ENCODE data around the gene GPR176.

GPR176 gene

DNA sequence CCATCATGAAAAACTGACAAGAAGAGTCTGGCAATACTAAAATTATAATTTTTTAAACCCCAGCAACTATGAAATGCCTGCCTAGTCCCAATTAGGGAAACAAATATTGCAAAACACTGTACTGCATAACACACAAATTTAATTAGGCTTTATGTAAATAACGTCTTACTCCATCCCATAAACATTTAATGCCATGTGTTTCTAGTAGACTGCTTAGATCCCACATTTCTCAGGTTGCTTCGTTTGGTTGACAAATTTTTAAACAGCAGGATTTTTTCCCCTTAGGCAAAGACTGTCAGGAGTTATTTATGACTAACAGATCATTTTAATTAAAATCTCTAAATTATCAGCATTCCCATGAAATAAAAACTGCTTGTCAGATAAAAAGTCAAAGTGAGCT lies 43.7 kb upstream of the GPR176 start:
- Histone ChIP-seq H3K9ac (ENCODE audit: low read length) (no peak overlapping the region), H2AFZ (ENCODE audit: low read depth, low read length) (no peak overlapping the region), H2BK5ac (ENCODE audit: low read depth, low read length, poor library complexity, severe bottlenecking) (no peak overlapping the region), H3K36me3 (ENCODE audit: control insufficient read depth in 1 of 2, insufficient read depth in 2 of 2, low read depth in 1 of 2, low read length in 2 of 2) (peaks cover 22 to 93% of the 10 kb centered on the region in 2 experiments), H2BK15ac (ENCODE audit: low read depth, poor library complexity, severe bottlenecking) (no peak overlapping the region), H3K4ac (ENCODE audit: low read depth in 1 of 2, low read length in 2 of 2) (no peak overlapping the region), H4K91ac (ENCODE audit: low read length) (no peak overlapping the region), H3K4me3 (ENCODE audit: insufficient read depth in 1 of 2, low read depth in 1 of 2, low read length in 2 of 2) (no peak overlapping the region), H2BK120ac (ENCODE audit: low read depth, low read length) (no peak overlapping the region), H2AK5ac (ENCODE audit: low read length, severe bottlenecking) (no peak overlapping the region), H3K18ac (ENCODE audit: low read depth in 1 of 2, low read length in 2 of 2) (no peak overlapping the region), H3K4me1 (ENCODE audit: control insufficient read depth, insufficient read depth, low read depth, low read length) (no peaks in the 10 kb centered on the region), H3K27me3 (ENCODE audit: control insufficient read depth in 1 of 2, insufficient read depth in 1 of 2, low read length in 2 of 2) (no peaks in the 10 kb centered on the region), H4K8ac (ENCODE audit: low read length) (no peak overlapping the region), H2BK12ac (ENCODE audit: low read length in 2 of 2) (no peak overlapping the region), H3K14ac (ENCODE audit: low read length in 2 of 2) (no peak overlapping the region), H3K79me1 (replicated peaks; ENCODE audit: low read length, poor library complexity, severe bottlenecking) (peaks cover 26% of the 10 kb centered on the region), H3K4me2 (ENCODE audit: low read length, poor library complexity, severe bottlenecking) (no peak overlapping the region), H3K23ac (ENCODE audit: low read length in 2 of 2) (no peak overlapping the region), H3K9me3 (ENCODE audit: control insufficient read depth, low read length) (no peaks in the 10 kb centered on the region), H3K27ac (ENCODE audit: low read length, poor library complexity, severe bottlenecking) (no peak overlapping the region)
- 100% methylated on average over 2 of the region's 2 CpGs for WGBS
- DNase-seq = no peak

DNA sequence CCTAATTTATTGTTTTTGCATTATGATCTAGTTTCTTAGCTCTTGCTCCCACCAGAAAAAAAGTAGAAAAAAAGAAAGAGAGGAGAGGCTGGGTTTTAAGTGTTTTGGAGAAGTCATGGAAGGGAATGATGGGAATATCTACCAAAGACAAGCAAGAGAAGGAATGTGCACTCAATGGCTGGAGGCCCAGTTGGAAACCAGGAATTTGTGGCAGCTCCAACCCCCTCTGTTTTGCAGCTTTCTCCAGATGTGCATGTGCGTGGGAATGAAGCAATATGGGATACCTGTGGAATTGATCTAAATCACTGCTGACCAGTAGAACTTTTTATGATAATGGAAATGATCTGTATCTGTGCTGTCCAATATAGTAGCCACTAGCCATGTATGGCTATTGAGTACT lies 41.0 kb upstream of the GPR176 start:
- H2BK12ac ChIP-seq (ENCODE audit: low read length in 2 of 2) = no peak overlapping the region
- no peak overlapping the region for H3K14ac ChIP-seq (ENCODE audit: low read length in 2 of 2)
- WGBS = 95% methylated on average over 1 of the region's 1 CpG
- H2AK5ac ChIP-seq (ENCODE audit: low read length, severe bottlenecking) = no peak overlapping the region
- H3K23ac ChIP-seq (ENCODE audit: low read length in 2 of 2) = no peak overlapping the region
- peaks cover 32% of the 10 kb centered on the region for H3K79me1 ChIP-seq (replicated peaks; ENCODE audit: low read length, poor library complexity, severe bottlenecking)
- H3K4me3 ChIP-seq (ENCODE audit: insufficient read depth in 1 of 2, low read depth in 1 of 2, low read length in 2 of 2) = no peak overlapping the region
- no peak overlapping the region for H3K9ac ChIP-seq (ENCODE audit: low read length)
- DNase-seq = no peak
- H2BK120ac ChIP-seq (ENCODE audit: low read depth, low read length) = no peak overlapping the region
- H4K91ac ChIP-seq (ENCODE audit: low read length) = no peak overlapping the region
- no peak overlapping the region for H2BK5ac ChIP-seq (ENCODE audit: low read depth, low read length, poor library complexity, severe bottlenecking)
- H3K4ac ChIP-seq (ENCODE audit: low read depth in 1 of 2, low read length in 2 of 2) = no peak overlapping the region
- H3K4me1 ChIP-seq (ENCODE audit: control insufficient read depth, insufficient read depth, low read depth, low read length) = no peaks in the 10 kb centered on the region
- no peak overlapping the region for H3K4me2 ChIP-seq (ENCODE audit: low read length, poor library complexity, severe bottlenecking)
- H3K27me3 ChIP-seq (ENCODE audit: control insufficient read depth in 1 of 2, insufficient read depth in 1 of 2, low read length in 2 of 2) = no peaks in the 10 kb centered on the region
- no peak overlapping the region for H3K18ac ChIP-seq (ENCODE audit: low read depth in 1 of 2, low read length in 2 of 2)
- peaks cover 24 to 94% of the 10 kb centered on the region in 2 experiments for H3K36me3 ChIP-seq (ENCODE audit: control insufficient read depth in 1 of 2, insufficient read depth in 2 of 2, low read depth in 1 of 2, low read length in 2 of 2)
- no peak overlapping the region for H4K8ac ChIP-seq (ENCODE audit: low read length)
- H2BK15ac ChIP-seq (ENCODE audit: low read depth, poor library complexity, severe bottlenecking) = no peak overlapping the region
- H3K9me3 ChIP-seq (ENCODE audit: control insufficient read depth, low read length) = no peaks in the 10 kb centered on the region
- H2AFZ ChIP-seq (ENCODE audit: low read depth, low read length) = no peak overlapping the region
- H3K27ac ChIP-seq (ENCODE audit: low read length, poor library complexity, severe bottlenecking) = no peak overlapping the region

DNA sequence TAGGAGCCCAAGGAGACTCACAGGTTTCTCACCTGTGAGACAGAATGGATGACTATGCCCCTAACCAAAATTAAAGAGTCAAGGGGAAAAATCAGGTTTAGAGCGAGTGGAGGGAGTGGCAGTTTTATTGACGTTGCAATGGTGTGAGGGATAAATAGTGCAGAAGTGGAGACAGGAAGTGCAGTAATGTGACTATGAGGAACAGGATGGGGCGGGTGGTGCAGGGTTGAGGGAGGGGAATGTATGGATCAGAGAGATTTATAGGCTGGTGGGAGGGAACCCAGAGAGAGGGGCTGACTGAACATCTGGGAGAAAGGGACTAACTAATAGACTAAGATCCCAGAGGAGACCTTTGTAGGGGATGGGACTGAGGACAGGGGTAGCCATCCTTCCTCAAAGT lies 40.3 kb upstream of the GPR176 start:
- Histone ChIP-seq H3K4me3 (ENCODE audit: insufficient read depth in 1 of 2, low read depth in 1 of 2, low read length in 2 of 2) (no peak overlapping the region), H3K23ac (ENCODE audit: low read length in 2 of 2) (no peak overlapping the region), H3K9ac (ENCODE audit: low read length) (no peak overlapping the region), H4K91ac (ENCODE audit: low read length) (no peak overlapping the region), H2AFZ (ENCODE audit: low read depth, low read length) (no peak overlapping the region), H3K4me1 (ENCODE audit: control insufficient read depth, insufficient read depth, low read depth, low read length) (no peaks in the 10 kb centered on the region), H2BK5ac (ENCODE audit: low read depth, low read length, poor library complexity, severe bottlenecking) (no peak overlapping the region), H3K27ac (ENCODE audit: low read length, poor library complexity, severe bottlenecking) (no peak overlapping the region), H2BK12ac (ENCODE audit: low read length in 2 of 2) (no peak overlapping the region), H3K9me3 (ENCODE audit: control insufficient read depth, low read length) (no peaks in the 10 kb centered on the region), H3K27me3 (ENCODE audit: control insufficient read depth in 1 of 2, insufficient read depth in 1 of 2, low read length in 2 of 2) (no peaks in the 10 kb centered on the region), H3K4ac (ENCODE audit: low read depth in 1 of 2, low read length in 2 of 2) (no peak overlapping the region), H2BK15ac (ENCODE audit: low read depth, poor library complexity, severe bottlenecking) (no peak overlapping the region), H3K79me1 (replicated peaks; ENCODE audit: low read length, poor library complexity, severe bottlenecking) (peaks cover 30% of the 10 kb centered on the region), H3K14ac (ENCODE audit: low read length in 2 of 2) (no peak overlapping the region), H3K36me3 (ENCODE audit: control insufficient read depth in 1 of 2, insufficient read depth in 2 of 2, low read depth in 1 of 2, low read length in 2 of 2) (peaks cover 23 to 94% of the 10 kb centered on the region in 2 experiments), H3K18ac (ENCODE audit: low read depth in 1 of 2, low read length in 2 of 2) (no peak overlapping the region), H4K8ac (ENCODE audit: low read length) (no peak overlapping the region), H2BK120ac (ENCODE audit: low read depth, low read length) (no peak overlapping the region), H3K4me2 (ENCODE audit: low read length, poor library complexity, severe bottlenecking) (no peak overlapping the region), H2AK5ac (ENCODE audit: low read length, severe bottlenecking) (no peak overlapping the region)
- DNase-seq = no peak
- WGBS = 93% methylated on average over 3 of the region's 3 CpGs

DNA sequence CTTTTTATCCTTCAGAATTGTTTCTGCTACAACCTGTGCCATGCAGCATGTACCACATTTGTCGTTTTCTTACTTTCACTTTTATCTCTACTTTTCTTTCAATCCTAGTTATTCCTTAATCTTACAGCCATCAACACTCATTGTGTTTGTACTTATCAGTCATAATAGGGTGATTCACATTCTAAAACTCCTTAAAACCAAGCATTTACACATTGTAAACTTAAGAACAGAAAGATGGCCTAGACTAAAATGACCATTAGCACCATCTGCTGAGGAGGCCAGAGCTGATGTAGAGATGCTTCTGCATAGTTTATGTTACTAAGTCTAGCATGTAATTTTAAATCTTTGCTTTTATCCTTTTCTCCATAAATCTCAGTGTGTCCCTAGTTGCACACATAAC lies 39.3 kb upstream of the GPR176 start:
- H2BK15ac ChIP-seq (ENCODE audit: low read depth, poor library complexity, severe bottlenecking) = no peak overlapping the region
- H3K9ac ChIP-seq (ENCODE audit: low read length) = no peak overlapping the region
- no peak overlapping the region for H2AK5ac ChIP-seq (ENCODE audit: low read length, severe bottlenecking)
- no peak overlapping the region for H3K23ac ChIP-seq (ENCODE audit: low read length in 2 of 2)
- H4K91ac ChIP-seq (ENCODE audit: low read length) = no peak overlapping the region
- H4K8ac ChIP-seq (ENCODE audit: low read length) = no peak overlapping the region
- H2BK120ac ChIP-seq (ENCODE audit: low read depth, low read length) = no peak overlapping the region
- H2BK5ac ChIP-seq (ENCODE audit: low read depth, low read length, poor library complexity, severe bottlenecking) = no peak overlapping the region
- no peak overlapping the region for H3K4me3 ChIP-seq (ENCODE audit: insufficient read depth in 1 of 2, low read depth in 1 of 2, low read length in 2 of 2)
- H3K27ac ChIP-seq (ENCODE audit: low read length, poor library complexity, severe bottlenecking) = no peak overlapping the region
- H3K9me3 ChIP-seq (ENCODE audit: control insufficient read depth, low read length) = no peaks in the 10 kb centered on the region
- H3K4me2 ChIP-seq (ENCODE audit: low read length, poor library complexity, severe bottlenecking) = no peak overlapping the region
- H3K4ac ChIP-seq (ENCODE audit: low read depth in 1 of 2, low read length in 2 of 2) = no peak overlapping the region
- no peak for DNase-seq
- H2AFZ ChIP-seq (ENCODE audit: low read depth, low read length) = no peak overlapping the region
- peaks cover 24 to 95% of the 10 kb centered on the region in 2 experiments for H3K36me3 ChIP-seq (ENCODE audit: control insufficient read depth in 1 of 2, insufficient read depth in 2 of 2, low read depth in 1 of 2, low read length in 2 of 2)
- WGBS = 100% methylated on average over 1 of the region's 1 CpG
- H3K18ac ChIP-seq (ENCODE audit: low read depth in 1 of 2, low read length in 2 of 2) = no peak overlapping the region
- H3K79me1 ChIP-seq (replicated peaks; ENCODE audit: low read length, poor library complexity, severe bottlenecking) = peaks cover 31% of the 10 kb centered on the region
- H2BK12ac ChIP-seq (ENCODE audit: low read length in 2 of 2) = no peak overlapping the region
- H3K4me1 ChIP-seq (ENCODE audit: control insufficient read depth, insufficient read depth, low read depth, low read length) = no peaks in the 10 kb centered on the region
- no peak overlapping the region for H3K14ac ChIP-seq (ENCODE audit: low read length in 2 of 2)
- H3K27me3 ChIP-seq (ENCODE audit: control insufficient read depth in 1 of 2, insufficient read depth in 1 of 2, low read length in 2 of 2) = no peaks in the 10 kb centered on the region

Data from mesenchymal stem cell (in vitro differentiated cells and primary cell).